Activated T-cell treated with anti-CD3 and anti-CD28 coated beads, Interleukin-2, amount 50 U/mL, for 72 hours (primary cell): ENCODE data around the gene PREX1. TPM values are rescaled to one million over a fixed set of nuclear protein-coding genes. Genes with fewer than 3 reads are reported as not detected.

Source experiments
- ATAC-seq, 2 donors: fragments of 150-1000 bp; cut with Tn5 transposase; replicated peaks in 1 of 2; 2 replicates each; pipeline ENCODE4 v1.10.0; 2021; ENCODE audit warnings: moderate library complexity in 2 of 2, mild to moderate bottlenecking in 1 of 2
- DNase-seq, 2 donors: peaks; one replicate each; pipeline ENCODE4 v3.0.0; 2021 to 2022; ENCODE audit warnings: mixed read lengths in 1 of 2
- H3K27ac Mint-ChIP-seq: one replicate; pipeline ENCODE4 v1.8.0; 2022; ENCODE audit warnings: mild to moderate bottlenecking, moderate library complexity, mixed read lengths
- H3K27me3 Mint-ChIP-seq: one replicate; pipeline ENCODE4 v1.8.0; 2022; ENCODE audit warnings: low read depth, mixed read lengths
- H3K36me3 Mint-ChIP-seq, 2 donors: one replicate each; pipeline ENCODE4 v1.8.0; 2022; ENCODE audit warnings: mixed read lengths in 2 of 2, mild to moderate bottlenecking in 1 of 2; ENCODE audit not compliant: insufficient read depth in 2 of 2
- H3K4me1 Mint-ChIP-seq: one replicate; pipeline ENCODE4 v1.8.0; 2022; ENCODE audit warnings: low read depth, mixed read lengths
- H3K4me3 Mint-ChIP-seq, 2 donors: one replicate each; pipeline ENCODE4 v1.8.0; 2022; ENCODE audit warnings: mild to moderate bottlenecking in 2 of 2, mixed read lengths in 2 of 2, moderate library complexity in 2 of 2
- H3K9me3 Mint-ChIP-seq, 2 donors: one replicate each; pipeline ENCODE4 v1.8.0; 2022; ENCODE audit warnings: mixed read lengths in 2 of 2
- total RNA-seq, 2 donors: library from RNA; stranded (reverse); gene quantifications; one replicate each; pipeline ENCODE4 v1.2.3, GENCODE V29; 2022

Gene PREX1
- total RNA-seq, 2 donors from 2014 or later: 85.6 to 112 TPM

DNA sequence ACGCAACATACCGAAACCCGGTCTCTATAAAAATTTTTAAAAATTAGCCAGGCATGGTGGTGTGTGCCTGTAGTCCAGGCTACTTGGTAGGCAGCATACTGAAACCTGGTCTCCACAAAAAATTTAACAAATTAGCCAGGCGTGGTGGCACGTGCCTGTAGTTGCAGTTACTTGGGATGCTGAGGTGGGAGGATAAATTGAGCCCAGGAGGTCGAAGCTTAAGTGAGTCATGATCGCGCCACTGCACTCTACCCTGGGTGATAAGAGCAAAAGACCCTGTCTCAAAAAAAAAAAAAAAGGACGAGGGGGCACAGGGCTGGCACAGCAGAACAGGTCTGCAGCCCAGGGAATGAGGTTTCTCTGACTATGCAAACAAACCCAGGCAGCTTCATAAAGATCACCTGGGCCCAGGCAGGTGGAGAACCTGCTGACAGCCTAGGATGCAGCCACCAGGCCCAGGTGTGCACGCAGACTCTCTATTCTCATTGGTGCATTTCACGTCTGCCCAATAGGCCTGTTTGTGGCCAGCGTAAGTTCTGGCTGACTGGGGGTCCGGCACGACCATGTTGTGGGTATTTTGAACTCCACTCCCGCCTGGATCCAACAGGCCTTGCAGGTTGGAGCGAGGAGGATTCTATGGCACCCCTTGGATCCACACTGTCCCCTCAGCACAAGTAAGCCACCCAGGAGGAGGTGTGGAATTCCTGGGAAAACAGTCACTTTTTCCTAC, 204.5 kb downstream of the PREX1 start:
- Mint-ChIP-seq H3K27ac (no peak overlapping the region), H3K4me3 (no peak overlapping the region), H3K9me3 (no peaks in the 10 kb centered on the region), H3K27me3 (no peaks in the 10 kb centered on the region), H3K36me3 (peaks cover 3 to 6% of the 10 kb centered on the region in 2 donors), H3K4me1 (peaks cover 22% of the 10 kb centered on the region)
- DNase-seq (no peak), ATAC-seq (no peak)

DNA sequence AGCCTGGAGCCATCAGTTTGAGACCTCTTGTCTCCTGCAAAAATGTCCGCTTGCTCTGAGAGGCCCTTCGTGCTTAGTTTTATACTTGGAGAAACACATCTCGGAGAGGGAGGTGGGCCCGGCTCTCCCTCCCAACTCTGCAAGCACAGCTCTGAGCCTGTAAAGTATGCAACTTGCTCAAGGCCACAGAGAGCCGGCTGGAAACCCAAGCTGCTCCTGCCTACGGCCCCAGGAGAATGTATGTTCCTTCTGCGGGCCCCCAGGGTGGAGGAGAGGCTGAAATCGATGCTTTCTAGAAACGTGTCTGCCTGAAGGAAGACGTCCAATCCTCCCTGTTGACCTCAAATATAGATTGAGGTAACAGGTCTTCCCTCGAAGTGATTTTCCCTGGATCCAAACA, 205.4 kb downstream of the PREX1 start:
- Mint-ChIP-seq H3K4me3 (no peak overlapping the region), H3K36me3 (peaks cover 3 to 6% of the 10 kb centered on the region in 2 donors), H3K4me1 (peaks cover 22% of the 10 kb centered on the region), H3K27me3 (no peaks in the 10 kb centered on the region), H3K27ac (no peak overlapping the region), H3K9me3 (no peaks in the 10 kb centered on the region)
- DNase-seq (no peak), ATAC-seq (no peak)

DNA sequence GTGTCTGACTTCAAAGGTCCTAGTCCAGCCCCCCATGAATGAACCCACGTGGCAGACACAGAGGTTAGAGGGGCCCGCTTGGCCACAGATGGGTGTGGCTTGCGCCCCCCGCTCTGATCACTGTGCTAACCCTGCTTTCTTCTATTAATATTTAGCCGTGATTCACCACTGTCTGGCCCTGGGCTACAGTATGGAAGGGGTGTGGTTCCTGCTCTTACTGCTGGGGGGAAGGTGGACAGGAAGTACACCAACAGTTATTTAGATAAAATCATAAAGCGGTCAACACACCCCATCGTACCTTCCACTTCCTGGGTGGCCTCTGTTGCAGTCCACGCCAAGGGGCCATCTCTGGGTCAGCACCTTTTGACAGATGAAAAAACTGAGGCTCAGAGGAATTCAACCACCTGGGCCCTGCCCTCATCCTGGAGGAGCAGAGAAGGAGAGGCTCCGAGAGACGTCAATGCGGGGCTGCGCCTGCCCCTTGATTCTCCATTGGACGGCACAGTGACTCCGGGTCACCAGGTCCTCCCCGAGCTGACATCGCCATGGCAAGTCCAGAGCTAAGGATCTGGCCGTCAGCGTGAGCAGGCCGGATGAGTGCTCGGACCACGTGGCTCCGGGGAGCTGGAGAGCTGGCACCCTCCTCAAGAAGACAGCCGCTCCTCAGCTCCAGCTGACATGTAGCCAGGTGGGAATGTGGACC, 206.3 kb downstream of the PREX1 start:
- ATAC-seq (peak; percentile 4 to 6), DNase-seq (no peak)
- Mint-ChIP-seq H3K9me3 (no peaks in the 10 kb centered on the region), H3K4me3 (no peak overlapping the region), H3K36me3 (peaks cover 2 to 3% of the 10 kb centered on the region in 2 donors), H3K27ac (no peak overlapping the region), H3K4me1 (peaks cover 13% of the 10 kb centered on the region), H3K27me3 (no peaks in the 10 kb centered on the region)

DNA sequence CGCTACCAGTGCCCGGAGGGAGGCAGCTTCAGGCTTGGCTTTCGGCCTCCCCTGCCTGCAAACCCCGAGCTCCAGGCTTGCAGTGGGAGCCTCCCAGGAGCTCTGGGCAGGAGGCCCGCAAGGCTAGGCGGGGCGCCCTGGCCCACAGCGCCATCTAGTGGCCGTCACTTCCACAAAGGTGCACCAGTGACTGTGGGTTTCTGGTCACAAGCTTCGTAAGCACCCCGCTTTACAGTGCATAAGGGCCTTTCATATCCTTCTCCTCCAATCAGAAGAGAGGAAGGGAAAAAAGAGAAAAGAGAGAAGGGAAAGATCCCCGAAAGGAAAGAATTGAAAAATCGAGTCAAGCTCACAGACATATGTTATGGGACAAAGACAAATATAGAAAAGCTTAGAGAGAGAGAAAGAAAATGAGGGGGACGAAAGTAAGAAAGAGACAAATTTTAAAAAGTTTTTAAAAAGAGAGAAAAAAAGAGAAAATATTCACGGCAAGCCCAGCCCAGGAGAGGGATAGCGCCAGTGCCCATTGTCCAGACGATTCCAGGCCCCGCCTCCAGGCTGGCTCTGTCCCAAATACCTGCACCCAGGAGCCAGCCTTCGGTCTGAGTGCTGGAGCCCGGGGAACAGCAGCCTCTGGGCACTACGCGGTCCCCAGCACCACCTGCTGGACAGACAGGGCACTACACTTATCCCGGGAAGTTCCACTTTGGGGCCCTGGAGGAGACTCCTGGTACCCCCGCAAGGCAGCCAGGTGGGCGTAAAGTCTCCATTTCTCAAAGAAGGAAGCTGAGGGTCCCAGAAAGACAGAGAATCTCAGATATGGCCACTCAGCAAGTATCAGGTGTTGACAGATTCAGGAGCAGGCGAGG, 207.1 kb downstream of the PREX1 start:
- Mint-ChIP-seq H3K27me3 (no peaks in the 10 kb centered on the region), H3K9me3 (no peaks in the 10 kb centered on the region), H3K36me3 (peaks cover 0 to 3% of the 10 kb centered on the region in 2 donors), H3K4me3 (peak overlapping the region; percentile 58 to 80), H3K27ac (peak overlapping the region; percentile 4), H3K4me1 (peaks cover 11% of the 10 kb centered on the region)
- peak; percentile 79 to 81 for DNase-seq
- ATAC-seq: peak; percentile 76 to 84

DNA sequence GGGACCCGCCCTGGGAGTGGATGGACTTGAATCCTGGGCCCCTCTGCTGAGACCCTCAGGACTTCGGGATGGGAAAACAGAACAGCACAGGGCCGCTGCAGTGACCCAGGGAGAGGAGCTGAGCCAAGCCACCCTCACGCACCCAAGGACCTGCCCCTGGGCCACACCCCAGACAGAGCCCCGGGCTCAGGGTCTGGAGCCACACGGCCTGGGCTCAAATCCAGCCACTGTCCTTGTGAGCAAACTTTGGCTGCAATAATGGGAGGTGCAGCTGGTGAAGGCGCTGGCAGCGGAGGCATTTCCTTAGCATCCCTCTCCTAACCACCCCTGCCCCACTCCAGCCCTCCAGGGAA, 207.7 kb downstream of the PREX1 start:
- peaks cover 11% of the 10 kb centered on the region for H3K4me1 Mint-ChIP-seq
- ATAC-seq: no peak
- H3K27ac Mint-ChIP-seq: no peak overlapping the region
- no peak overlapping the region for H3K4me3 Mint-ChIP-seq
- H3K27me3 Mint-ChIP-seq: no peaks in the 10 kb centered on the region
- peaks cover 0 to 1% of the 10 kb centered on the region in 2 donors for H3K36me3 Mint-ChIP-seq
- no peak for DNase-seq
- no peaks in the 10 kb centered on the region for H3K9me3 Mint-ChIP-seq

DNA sequence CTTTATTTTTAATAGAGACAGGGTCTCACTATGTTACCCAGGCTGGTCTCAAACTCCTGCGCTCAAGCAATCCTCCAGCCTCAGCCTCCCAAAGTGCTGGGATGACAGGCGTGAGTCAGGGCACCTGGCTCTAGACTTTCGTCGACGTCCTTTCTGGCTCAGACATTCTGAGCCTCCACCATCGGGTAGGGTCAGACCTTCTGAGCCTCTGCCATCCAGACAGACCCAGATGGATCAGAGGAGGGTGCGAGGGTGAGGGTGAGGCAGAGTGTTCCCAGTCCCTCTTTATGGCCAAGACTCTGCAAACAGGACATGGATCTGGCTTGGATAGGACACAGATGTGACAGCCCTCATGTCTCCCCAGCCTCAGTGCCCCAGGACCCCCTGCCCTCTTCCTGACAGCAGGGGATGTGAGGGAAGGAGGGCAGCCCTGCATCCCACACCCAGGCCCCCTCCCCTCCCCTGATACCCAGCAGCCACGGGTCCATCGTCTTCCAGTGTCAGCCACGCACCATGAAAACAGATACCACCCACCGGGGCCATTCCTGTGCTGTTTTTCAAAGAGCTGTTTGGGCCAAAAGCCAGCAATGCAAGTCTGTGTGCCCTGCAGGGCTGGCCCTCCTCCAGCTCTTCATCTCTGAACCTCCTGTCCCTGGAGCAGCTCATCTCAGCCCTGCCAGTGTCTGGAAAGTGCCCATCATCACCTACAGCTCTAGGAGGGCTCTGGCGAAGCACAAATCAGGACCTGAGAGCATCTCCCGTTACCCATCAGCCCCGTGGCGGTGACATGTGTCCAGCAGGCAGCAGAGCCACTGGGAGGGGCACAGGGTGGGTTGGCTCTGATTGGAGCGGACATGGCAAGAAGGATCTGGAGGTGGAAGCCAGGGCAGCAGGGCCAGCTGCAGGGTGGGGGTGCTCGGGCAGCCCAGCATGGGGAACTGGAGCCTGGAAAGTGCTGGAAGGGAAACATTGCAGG, 208.4 kb downstream of the PREX1 start:
- no peak overlapping the region for H3K4me3 Mint-ChIP-seq
- no peak overlapping the region for H3K27ac Mint-ChIP-seq
- H3K36me3 Mint-ChIP-seq: no peaks in the 10 kb centered on the region
- DNase-seq (no peak), ATAC-seq (no peak)
- H3K27me3 Mint-ChIP-seq: no peaks in the 10 kb centered on the region
- H3K4me1 Mint-ChIP-seq: peaks cover 11% of the 10 kb centered on the region
- no peaks in the 10 kb centered on the region for H3K9me3 Mint-ChIP-seq

DNA sequence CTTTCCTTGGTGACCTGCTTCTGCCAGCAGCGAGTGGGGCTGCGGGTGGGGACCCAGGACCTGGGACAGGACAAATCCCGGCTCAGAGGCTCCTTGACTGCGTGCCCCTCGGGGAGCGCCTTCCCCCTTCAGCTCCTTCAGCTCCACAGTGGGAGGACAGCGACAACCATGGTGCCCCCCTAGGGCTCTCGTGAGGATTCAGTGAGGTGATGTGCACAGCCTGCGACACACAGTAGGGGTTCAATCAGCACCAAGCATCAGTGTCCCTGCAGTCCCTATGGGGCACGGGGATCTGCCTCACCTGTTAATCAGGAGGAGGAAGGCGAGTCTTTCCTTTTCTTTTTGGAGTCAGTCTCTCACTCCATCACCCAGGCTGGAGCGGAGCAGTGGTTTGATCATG, 209.2 kb downstream of the PREX1 start:
- ATAC-seq (no peak), DNase-seq (no peak)
- no peak overlapping the region for H3K4me3 Mint-ChIP-seq
- no peaks in the 10 kb centered on the region for H3K27me3 Mint-ChIP-seq
- H3K4me1 Mint-ChIP-seq: peaks cover 11% of the 10 kb centered on the region
- no peak overlapping the region for H3K27ac Mint-ChIP-seq
- H3K36me3 Mint-ChIP-seq: no peaks in the 10 kb centered on the region
- no peaks in the 10 kb centered on the region for H3K9me3 Mint-ChIP-seq

DNA sequence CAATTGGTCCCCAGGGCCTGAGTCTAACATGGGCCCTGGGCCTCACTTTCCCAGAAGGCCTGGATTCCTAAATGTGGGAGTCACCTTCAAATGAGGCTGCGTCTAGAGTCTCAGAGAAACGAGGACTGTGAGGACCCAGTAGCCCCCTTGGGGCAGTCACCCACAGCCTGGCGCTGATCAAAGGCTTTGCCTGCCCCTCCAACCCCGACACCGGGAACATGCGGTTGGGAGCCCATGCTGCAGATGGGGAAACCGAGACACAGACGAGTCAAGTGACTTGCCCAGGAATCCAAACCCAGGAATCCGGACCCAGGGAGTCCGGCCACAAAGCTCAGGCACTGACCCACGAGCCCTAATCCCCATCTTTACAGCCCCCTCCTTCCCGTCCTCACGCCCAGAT, 209.7 kb downstream of the PREX1 start:
- Mint-ChIP-seq H3K4me1 (peaks cover 11% of the 10 kb centered on the region), H3K36me3 (no peaks in the 10 kb centered on the region), H3K27me3 (no peaks in the 10 kb centered on the region), H3K9me3 (no peaks in the 10 kb centered on the region), H3K4me3 (no peak overlapping the region), H3K27ac (no peak overlapping the region)
- ATAC-seq (no peak), DNase-seq (no peak)

DNA sequence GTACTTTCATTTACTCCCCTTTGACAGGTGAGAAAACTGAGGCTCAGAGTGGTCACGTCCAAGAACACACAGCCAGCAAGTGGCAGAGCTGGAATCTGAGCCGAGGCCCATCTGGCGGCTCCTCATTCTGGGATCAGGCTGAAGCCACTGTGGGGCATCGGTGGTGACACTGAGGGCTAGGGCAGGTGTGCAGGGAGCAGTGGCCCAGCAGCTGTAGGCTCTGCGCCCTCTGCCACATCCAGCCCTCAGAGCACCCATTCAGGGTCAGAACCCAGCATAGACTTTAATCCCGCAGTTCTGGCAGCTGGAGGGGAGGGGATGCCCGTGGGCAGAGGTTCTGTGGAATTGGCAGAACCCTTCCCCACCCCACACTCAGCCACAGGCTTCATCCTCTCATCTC, 210.3 kb downstream of the PREX1 start:
- DNase-seq (no peak), ATAC-seq (no peak)
- no peak overlapping the region for H3K27ac Mint-ChIP-seq
- H3K4me3 Mint-ChIP-seq: no peak overlapping the region
- H3K27me3 Mint-ChIP-seq: no peaks in the 10 kb centered on the region
- H3K4me1 Mint-ChIP-seq: peaks cover 11% of the 10 kb centered on the region
- no peaks in the 10 kb centered on the region for H3K36me3 Mint-ChIP-seq
- H3K9me3 Mint-ChIP-seq: no peaks in the 10 kb centered on the region

DNA sequence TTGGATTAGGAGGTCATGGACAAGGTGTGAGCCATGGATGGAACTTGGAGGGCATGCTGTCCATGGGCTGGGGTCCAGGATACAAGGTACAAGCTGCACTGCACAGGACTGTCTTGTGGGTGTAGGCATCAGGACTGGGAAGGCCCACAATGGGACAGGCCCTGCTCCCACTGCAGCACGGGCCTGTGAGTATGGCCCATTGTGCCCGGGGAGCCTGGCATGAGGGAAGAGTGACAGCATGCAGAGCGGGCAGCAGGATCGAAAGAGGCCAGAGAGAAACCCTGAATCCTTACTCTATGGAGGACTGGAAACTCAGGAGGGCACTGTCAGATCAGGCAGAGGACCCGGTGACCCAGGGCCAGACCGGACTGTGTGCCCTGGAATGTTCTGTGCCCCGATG, 211.3 kb downstream of the PREX1 start:
- H3K9me3 Mint-ChIP-seq: no peaks in the 10 kb centered on the region
- no peaks in the 10 kb centered on the region for H3K36me3 Mint-ChIP-seq
- no peak overlapping the region for H3K27ac Mint-ChIP-seq
- no peak overlapping the region for H3K4me3 Mint-ChIP-seq
- peaks cover 9% of the 10 kb centered on the region for H3K4me1 Mint-ChIP-seq
- H3K27me3 Mint-ChIP-seq: no peaks in the 10 kb centered on the region
- ATAC-seq: no peak
- DNase-seq: no peak

DNA sequence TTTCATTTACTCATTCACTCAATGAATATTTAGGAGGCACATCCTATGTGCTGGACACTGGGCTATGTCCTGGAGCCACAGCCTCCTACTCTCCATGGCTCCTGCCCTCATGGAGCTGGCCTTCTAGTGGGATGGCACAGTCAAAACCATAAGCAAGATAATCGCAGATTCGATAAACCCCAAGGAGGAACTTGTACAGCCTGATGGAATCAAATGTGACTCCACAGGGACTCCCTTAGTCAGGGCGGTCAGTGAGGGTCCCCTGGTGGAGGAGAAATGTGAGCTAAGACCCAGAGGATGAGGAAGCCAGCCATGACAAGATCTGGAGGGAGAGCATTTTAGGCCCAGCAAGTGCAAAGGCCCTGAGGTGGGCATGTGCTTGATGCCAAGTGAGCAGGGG, 211.9 kb downstream of the PREX1 start:
- no peak for ATAC-seq

DNA sequence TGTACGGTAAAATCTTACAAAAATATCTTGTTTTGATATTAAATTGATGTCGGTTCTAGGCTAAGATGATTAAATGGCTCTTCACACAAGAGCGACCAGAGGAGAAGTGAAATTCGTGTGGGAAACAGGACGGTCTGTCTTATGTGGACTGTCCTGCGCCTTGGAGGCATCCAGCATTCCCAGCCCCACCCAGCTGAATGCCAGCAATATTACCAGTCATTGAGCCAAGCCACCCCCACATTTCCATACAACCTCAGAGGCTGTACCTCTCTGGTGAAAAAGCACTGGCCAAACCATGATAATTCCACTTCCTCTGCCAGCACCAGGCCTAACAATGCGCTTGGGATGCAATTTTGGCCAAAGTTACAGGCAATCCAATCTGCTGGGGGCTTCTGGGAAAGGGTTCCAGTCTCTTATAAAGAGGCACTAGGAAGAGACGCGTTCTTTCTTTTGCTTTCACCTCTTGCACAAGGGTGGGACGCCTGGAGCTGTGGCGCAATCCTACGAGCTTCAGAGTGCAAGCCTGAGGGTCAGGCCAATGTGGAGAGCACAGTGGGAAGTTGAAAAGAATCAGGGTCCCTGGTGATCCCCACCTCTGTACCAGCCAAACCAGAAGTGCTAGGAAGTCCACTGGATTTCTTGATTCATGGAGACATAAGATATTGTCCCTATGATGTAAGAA, 213.1 kb downstream of the PREX1 start:
- no peaks in the 10 kb centered on the region for H3K27me3 Mint-ChIP-seq
- no peak for DNase-seq
- no peaks in the 10 kb centered on the region for H3K9me3 Mint-ChIP-seq
- peaks cover 7% of the 10 kb centered on the region for H3K4me1 Mint-ChIP-seq
- no peaks in the 10 kb centered on the region for H3K36me3 Mint-ChIP-seq
- H3K27ac Mint-ChIP-seq: no peak overlapping the region
- H3K4me3 Mint-ChIP-seq: no peak overlapping the region
- ATAC-seq: no peak

More for the DNA sequence above, 211.9 kb downstream of the PREX1 start:
- Mint-ChIP-seq H3K9me3 (no peaks in the 10 kb centered on the region), H3K4me1 (peaks cover 5% of the 10 kb centered on the region), H3K27ac (no peak overlapping the region), H3K27me3 (no peaks in the 10 kb centered on the region), H3K4me3 (no peak overlapping the region), H3K36me3 (no peaks in the 10 kb centered on the region)
- no peak for DNase-seq
